ENCODE measurements around the gene PNLIPRP2.

Gene PNLIPRP2

DNA sequence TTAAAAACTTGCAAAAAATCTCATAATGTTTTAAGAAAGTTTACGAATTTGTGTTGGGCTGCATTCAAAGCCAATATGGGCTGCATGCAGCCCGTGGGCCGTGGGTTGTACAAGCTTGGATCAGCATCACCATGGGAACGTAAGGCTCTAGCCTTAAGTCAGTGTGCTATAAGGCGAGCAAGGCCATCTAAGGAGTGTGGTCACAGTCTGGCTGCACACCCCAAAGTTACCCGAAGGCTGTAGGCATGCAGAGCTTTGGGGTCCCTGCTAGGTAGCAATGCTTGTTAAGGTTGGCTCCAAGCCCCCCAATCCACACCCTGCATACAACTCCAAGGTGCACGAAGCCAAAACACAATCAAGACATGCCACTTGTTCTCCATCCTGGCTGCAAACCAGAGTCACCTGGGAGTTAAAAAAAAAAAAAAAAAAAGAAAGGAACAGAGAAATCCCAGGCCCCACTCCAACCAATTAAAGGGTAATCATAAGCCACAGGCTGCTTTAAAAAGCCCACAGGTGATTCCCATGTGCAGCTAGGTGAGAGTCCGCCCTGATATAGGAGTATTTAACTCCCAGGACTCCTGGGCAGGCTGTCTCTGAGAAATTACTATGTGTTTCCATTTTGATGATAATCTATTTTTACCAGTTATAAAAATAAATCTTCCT is 8.5 kb upstream of the PNLIPRP2 start:
- DNase-seq (ENCODE audit: low read depth) = no peak

- no peak for DNase-seq (ENCODE audit: low read depth)
These were observed 7.3 kb upstream of the PNLIPRP2 start for GRCh38 chr10:116613471-116613870.

GRCh38 chr10:116614796-116615195 is 6.0 kb upstream of the PNLIPRP2 start:
- DNase-seq (ENCODE audit: low read depth) = no peak

DNA sequence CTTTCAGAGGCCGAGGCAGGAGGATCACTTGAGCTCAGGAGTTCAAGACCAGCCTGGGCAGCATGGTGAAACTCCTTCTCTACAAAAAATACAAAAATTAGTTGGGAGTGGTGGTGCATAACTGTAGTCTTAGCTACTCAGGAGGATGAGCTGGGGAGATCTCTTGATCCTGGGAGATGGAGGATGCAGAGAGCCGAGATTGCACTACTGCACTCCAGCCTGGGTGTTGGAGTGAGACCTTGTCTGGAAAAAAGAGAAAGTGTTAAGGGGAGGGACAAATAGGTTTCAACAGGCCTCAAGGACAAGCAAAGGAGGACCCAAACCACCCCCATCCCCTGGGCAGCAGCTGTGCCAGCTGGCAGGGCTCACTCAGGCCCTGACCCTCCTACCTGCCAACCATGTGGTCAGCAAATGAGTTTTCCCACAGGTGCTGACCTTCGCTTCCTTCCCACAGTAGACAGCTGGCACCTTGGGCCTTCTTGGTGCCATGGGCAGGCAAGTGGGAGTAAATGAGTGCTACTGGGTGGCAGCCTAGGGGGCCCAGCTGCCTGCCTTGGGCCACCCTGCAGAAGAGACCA is 5.5 kb upstream of the PNLIPRP2 start:
- no peak for DNase-seq (ENCODE audit: low read depth)

- DNase-seq (ENCODE audit: low read depth) = no peak
These were observed 723 bp downstream of the PNLIPRP2 start for GRCh38 chr10:116621476-116621875.

DNA sequence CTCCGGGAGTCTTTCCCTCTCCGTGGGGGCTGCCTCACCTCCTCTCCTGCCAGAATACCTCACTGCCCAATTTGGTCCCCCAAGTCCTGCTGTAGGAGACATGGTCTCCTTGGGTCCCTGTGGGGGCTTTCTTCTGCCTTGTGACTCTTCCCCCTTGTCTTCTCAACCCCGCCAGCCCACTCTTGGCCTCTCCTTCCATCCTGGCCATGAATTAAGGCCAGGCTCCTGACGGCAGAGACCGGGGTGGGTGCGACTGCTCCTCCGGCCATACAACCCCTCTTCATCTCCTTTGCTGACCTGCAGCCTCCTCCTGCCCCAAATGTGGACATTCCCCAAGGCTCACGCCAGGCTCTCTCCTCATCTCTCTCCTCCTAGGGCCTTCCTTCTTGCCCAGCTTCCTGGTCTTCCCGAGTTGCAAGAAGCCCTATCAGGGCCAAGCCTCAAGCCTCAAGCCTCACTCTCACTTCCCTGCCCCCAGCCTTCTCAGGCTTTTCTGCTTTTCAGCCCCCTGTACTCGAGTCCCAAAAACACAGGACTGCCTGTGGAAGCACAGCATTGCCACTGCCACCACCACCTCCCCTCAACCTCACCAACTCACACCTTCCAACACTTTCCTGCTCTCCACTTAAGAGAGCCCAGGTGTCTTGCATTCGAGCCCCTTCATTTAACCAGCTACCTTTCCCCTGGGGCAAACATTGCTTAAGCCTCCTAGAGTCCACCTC is 1.3 kb downstream of the PNLIPRP2 start:
- DNase-seq (ENCODE audit: low read depth) = no peak

DNA sequence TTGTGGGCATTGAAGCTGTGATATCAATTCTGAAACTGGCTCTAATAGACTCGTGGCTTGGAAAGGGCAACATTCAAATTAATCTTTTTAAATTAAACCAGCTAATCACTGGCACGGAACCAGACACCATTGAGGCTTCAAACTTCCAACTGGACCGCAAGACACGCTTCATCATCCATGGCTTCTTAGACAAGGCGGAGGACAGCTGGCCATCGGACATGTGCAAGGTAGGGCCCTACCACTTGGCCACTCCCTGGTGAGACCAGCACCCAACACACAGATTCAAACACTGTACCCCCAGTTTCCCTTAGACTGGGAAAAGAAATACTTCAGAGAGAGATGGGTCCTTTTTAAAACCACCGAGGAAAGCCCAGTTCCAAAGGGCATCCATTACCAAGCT is 5.1 kb downstream of the PNLIPRP2 start:
- DNase-seq (ENCODE audit: low read depth) = no peak

- DNase-seq (ENCODE audit: low read depth) = no peak
These were observed 6.1 kb downstream of the PNLIPRP2 start for GRCh38 chr10:116626815-116627214.

GRCh38 chr10:116627386-116627933 is 6.7 kb downstream of the PNLIPRP2 start:
- no peak for DNase-seq (ENCODE audit: low read depth)

GRCh38 chr10:116629340-116629739 is 8.6 kb downstream of the PNLIPRP2 start:
- no peak for DNase-seq (ENCODE audit: low read depth)

GRCh38 chr10:116630020-116630419 is 9.3 kb downstream of the PNLIPRP2 start:
- no peak for DNase-seq (ENCODE audit: low read depth)

GRCh38 chr10:116631871-116632295 is 11.1 kb downstream of the PNLIPRP2 start:
- no peak for DNase-seq (ENCODE audit: low read depth)

DNA sequence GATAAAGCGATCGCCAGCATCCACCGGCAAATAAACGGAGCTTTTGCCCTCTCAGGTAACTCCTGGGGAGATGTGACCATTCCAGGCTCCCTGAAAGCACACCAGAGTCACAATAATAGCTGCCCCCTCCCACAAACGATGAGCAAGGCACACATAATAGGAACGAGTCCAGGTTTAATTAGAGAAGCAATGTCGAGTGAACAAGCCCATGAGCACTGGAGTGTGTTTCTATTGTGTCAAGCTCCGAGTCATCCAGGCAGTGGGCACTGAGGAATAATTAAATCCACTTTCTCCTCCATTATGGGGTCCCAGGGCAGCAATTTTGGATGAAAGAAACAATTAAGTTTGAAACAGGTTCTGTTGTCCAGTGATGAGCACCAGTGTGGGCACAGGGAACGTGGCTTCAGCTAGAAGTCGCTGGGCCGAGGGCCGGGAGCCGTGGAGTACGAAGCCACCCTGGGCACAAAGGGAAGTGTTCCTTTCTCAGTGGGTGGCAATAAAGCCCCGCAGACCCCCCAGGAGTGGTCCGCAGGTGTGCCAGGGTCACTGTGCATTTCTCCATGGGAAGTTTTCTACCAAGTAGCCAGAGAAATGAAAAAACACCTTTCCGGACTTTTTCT is 12.0 kb downstream of the PNLIPRP2 start:
- no peak for DNase-seq (ENCODE audit: low read depth)

- no peak for DNase-seq (ENCODE audit: low read depth)
These were observed 12.5 kb downstream of the PNLIPRP2 start for GRCh38 chr10:116633216-116633600.

DNA sequence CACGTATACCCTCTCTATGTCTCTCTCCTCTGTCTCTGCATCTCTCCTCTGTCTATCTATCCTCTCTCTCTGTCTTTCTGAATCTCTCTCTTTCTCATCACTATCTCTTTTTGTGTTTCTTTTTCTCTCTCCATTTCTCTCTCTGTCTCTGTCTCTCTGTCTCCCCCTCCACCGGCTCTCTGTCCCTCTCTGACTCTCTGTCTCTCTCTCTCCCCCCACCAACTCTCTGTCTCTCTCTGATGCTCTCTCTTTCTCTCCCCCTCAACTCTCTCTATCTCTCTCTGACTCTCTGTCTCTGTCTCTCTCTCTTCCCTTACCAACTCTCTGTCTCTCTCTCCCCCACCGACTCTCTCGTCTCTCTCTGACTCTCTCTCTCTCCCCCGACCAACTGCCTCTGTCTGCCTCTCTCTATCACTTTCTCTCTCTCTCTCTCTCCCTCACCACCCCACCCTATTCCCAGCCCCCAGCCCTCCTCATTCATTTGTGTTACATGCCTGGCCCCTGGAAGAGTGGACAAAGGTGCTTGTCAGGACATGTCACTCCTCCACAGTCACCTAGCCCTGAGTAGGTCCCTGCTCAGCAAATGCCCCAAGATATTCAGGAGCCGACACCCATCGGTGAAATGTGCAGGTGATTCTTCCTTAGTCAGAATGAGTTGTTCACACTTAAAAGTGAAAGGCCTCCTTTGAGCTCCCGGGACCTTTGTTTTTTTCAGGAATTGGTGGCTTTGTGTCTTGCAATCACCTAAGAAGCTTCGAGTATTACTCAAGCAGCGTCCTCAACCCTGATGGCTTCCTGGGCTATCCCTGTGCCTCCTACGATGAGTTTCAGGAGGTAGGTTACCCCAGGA is 13.6 kb downstream of the PNLIPRP2 start:
- no peak for DNase-seq (ENCODE audit: low read depth)

DNA sequence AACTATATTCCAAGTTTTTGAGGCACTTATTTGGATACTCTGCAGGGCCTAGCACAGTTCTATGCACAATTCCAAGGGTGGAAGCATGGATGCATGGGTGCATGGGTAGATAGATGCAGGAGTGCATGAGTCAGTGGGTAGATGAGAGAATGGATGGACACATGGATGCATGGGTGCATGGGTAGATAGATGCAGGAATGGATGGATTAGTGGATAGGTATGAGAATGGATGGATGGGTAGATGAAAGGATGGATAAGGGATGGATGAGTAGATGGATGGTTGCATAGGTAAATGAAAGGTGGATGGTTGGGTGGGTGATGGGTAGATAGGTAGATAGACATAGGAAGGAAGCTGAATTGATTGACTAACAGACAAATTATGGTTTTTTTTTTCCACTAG is 15.6 kb downstream of the PNLIPRP2 start:
- DNase-seq (ENCODE audit: low read depth) = no peak

DNA sequence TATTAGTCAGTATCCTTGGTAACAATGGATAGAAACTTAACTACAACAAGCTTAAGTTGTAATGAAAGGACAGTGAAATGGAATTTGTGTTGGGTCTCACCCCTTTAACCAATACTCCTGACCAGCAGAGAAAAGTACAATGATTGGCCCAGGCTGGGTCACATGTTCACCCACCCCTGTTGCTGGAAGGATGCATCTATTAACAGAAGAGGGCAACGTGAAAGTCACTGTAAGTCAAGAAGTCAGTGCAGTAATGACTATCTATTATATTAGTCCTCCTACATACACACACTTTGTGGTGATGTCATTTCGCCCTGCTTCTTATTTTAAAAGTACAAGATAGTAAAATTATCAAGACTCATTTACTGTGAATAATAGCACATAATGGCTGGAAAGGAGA is 16.2 kb downstream of the PNLIPRP2 start:
- DNase-seq (ENCODE audit: low read depth) = no peak

DNA sequence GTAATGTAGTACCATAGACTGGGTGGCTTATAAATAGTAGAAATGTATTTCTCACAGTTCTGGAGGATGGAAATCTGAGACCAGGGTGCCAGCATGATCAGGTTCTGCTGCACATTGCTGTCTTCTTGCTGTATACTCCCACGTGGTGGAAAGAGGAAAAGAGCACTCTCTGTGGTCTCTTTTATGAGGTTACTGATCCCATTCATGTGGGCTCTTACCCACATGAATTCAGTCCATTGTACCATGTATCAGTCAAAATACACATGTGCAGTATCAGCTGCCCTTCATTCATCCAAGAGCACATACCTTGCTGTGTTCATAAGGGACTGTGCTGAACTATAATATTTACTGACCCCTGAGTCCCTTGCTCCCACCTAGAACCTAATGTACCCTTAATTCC is 17.1 kb downstream of the PNLIPRP2 start:
- DNase-seq (ENCODE audit: low read depth) = no peak

DNA sequence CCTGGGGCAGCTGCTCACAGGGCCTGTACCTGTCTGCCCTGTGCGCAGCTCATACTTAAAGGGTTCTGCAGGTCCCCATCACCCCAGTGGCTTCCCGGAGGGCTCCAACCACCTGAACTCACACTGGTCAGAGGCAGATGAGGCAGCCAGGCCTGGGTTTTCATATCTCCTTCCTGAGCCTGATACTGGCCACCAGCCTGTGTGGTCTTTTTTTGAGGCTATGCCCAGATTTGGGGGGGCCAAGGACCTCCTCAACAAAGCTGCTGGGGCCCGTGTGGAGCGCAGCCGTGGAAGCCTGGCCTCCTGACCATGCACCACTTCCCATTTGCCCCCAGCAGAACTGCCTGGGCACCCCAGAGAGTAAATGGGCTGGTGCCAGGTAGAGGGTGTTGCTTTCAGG is 25.7 kb downstream of the PNLIPRP2 start:
- DNase-seq (ENCODE audit: low read depth) = no peak

GRCh38 chr10:116648903-116649302 is 28.1 kb downstream of the PNLIPRP2 start:
- no peak for DNase-seq (ENCODE audit: low read depth)

DNA sequence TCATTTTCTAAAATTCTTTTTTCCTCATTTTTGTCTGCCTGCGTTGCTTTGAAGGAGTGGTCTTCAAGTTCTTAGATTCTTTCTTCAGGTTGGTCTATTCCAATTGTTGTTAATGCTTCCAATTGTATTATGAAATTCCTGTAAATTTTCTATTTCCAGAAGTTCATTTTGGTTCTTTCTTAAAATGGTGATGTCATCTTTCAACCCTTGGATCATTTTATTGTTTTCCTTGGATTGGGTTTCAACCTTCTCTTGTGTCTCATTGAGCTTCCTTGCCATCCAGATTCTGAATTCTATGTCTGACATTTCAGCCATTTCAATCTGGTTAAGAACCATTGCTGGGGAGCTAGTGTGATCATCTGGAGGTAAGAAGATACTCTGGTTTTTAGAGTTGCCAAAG is 33.1 kb downstream of the PNLIPRP2 start:
- DNase-seq (ENCODE audit: low read depth) = no peak

DNA sequence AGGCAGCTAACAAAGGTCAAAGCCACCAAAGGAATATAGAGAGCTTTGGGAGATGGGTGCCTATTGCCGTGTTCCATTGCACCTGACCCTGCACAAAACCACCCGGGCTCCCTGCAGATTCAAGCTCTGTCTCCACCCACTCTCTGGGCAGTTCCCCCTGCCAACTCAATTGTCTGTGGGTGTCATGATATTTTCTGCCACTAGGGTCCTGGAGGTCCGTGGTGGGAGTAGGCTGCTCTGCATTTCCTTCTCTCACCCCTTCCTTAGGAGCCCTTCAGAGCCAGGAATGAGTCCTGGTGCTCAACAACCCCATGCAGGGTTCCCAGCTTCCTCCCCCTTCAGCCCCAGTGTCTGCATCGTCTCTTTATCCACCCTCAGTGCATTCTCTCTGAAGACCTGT is 34.1 kb downstream of the PNLIPRP2 start:
- no peak for DNase-seq (ENCODE audit: low read depth)

Measured in amniotic epithelial cell (primary cell).